ENCODE measurements around the gene DLGAP4. TPM values are rescaled to one million over a fixed set of nuclear protein-coding genes. Genes with fewer than 3 reads are reported as not detected.

Gene DLGAP4
- total RNA-seq, 4 donors from 2014 or later = 33.5 to 159 (median 56.6) TPM

- intact Hi-C loops (cut with DNase I; ENCODE audit: low total_unique reads) (loop anchor here (5.0 kb wide), 1 partner anchor 37 kb away; no protein-coding TSS in a partner anchor), in situ Hi-C loops (cut with MboI; ENCODE audit: low pct_ligation_motif_present in 1 of 4, low pct_unique_long_range_greater_than_20kb in 1 of 4, low sequenced_read_pairs in 3 of 4) (loop anchor here in 1 of 4 donors (25.0 kb wide), 1 partner anchor 197 kb away; the partner anchor contains the start of gene DSN1)
- Histone ChIP-seq H3K4me3 (no peak overlapping the region), H3K27ac (no peak overlapping the region), H3K36me3 (no peaks in the 10 kb centered on the region), H3K9me3 (no peaks in the 10 kb centered on the region), H3K27me3 (no peaks in the 10 kb centered on the region), H3K4me1 (no peaks in the 10 kb centered on the region)
- WGBS, 2 donors (ENCODE audit: low coverage in 1 of 2) = 96 to 100% methylated on average over 2 to 3 of the region's 3 CpGs
- no peak for DNase-seq
- TF ChIP-seq CTCF (IDR thresholded peaks at IDR 0.05) (no peak), POLR2A (IDR thresholded peaks at IDR 0.05) (no peak), POLR2AphosphoS5 (IDR thresholded peaks at IDR 0.05) (no peak), EP300 (IDR thresholded peaks at IDR 0.05; ENCODE audit: low read depth) (no peak)
Measured at GRCh38 chr20:36565520-36565919, 259.4 kb downstream of the DLGAP4 start.

GRCh38 chr20:36569847-36570429 is 263.8 kb downstream of the DLGAP4 start:
- Histone ChIP-seq H3K36me3 (no peaks in the 10 kb centered on the region), H3K27ac (no peak overlapping the region), H3K4me3 (no peak overlapping the region), H3K4me1 (peaks cover 4 to 19% (median 13%) of the 10 kb centered on the region in 4 donors), H3K9me3 (no peaks in the 10 kb centered on the region), H3K27me3 (no peaks in the 10 kb centered on the region)
- in situ Hi-C loops (cut with MboI; ENCODE audit: low pct_ligation_motif_present in 1 of 4, low pct_unique_long_range_greater_than_20kb in 1 of 4, low sequenced_read_pairs in 3 of 4) = loop anchor here in 1 of 4 donors (25.0 kb wide), 1 partner anchor 192 kb away; the partner anchor contains the start of gene DSN1
- DNase-seq = no peak
- 85 to 87% methylated on average over 2 to 7 of the region's 7 CpGs for WGBS, 2 donors (ENCODE audit: low coverage in 1 of 2)
- TF ChIP-seq POLR2A (IDR thresholded peaks at IDR 0.05) (no peak), POLR2AphosphoS5 (IDR thresholded peaks at IDR 0.05) (no peak), CTCF (IDR thresholded peaks at IDR 0.05) (no peak), EP300 (IDR thresholded peaks at IDR 0.05; ENCODE audit: low read depth) (no peak)
- intact Hi-C loops (cut with DNase I; ENCODE audit: low total_unique reads) = loop anchor here (5.0 kb wide), 1 partner anchor 32 kb away; no protein-coding TSS in a partner anchor

- in situ Hi-C loops (cut with MboI; ENCODE audit: low pct_ligation_motif_present in 1 of 4, low pct_unique_long_range_greater_than_20kb in 1 of 4, low sequenced_read_pairs in 3 of 4) = loop anchor here in 1 of 4 donors (25.0 kb wide), 1 partner anchor 190 kb away; the partner anchor contains the start of gene DSN1
- Histone ChIP-seq H3K27ac (peak overlapping the region; percentile 89 to 97 (median 92)), H3K9me3 (no peaks in the 10 kb centered on the region), H3K4me1 (peaks cover 11 to 31% (median 26%) of the 10 kb centered on the region in 4 donors), H3K36me3 (no peaks in the 10 kb centered on the region), H3K4me3 (no peak overlapping the region), H3K27me3 (no peaks in the 10 kb centered on the region)
- no peak for TF ChIP-seq POLR2AphosphoS5 (IDR thresholded peaks at IDR 0.05)
- TF ChIP-seq CTCF (IDR thresholded peaks at IDR 0.05) = no peak
- TF ChIP-seq EP300 (IDR thresholded peaks at IDR 0.05; ENCODE audit: low read depth) = no peak
- no peak for TF ChIP-seq POLR2A (IDR thresholded peaks at IDR 0.05)
- 51 to 67% methylated on average over 7 to 17 of the region's 17 CpGs for WGBS, 2 donors (ENCODE audit: low coverage in 1 of 2)
- no peak for DNase-seq
- intact Hi-C loops (cut with DNase I; ENCODE audit: low total_unique reads) = no loop called here
Measured at GRCh38 chr20:36571564-36572504, 265.7 kb downstream of the DLGAP4 start.

- no peak for TF ChIP-seq POLR2AphosphoS5 (IDR thresholded peaks at IDR 0.05)
- no peak for TF ChIP-seq POLR2A (IDR thresholded peaks at IDR 0.05)
- TF ChIP-seq CTCF (IDR thresholded peaks at IDR 0.05) = no peak
- TF ChIP-seq EP300 (IDR thresholded peaks at IDR 0.05; ENCODE audit: low read depth) = no peak
- intact Hi-C loops (cut with DNase I; ENCODE audit: low total_unique reads) = no loop called here
- peak; percentile 31 for DNase-seq
- Histone ChIP-seq H3K27me3 (no peaks in the 10 kb centered on the region), H3K4me1 (peaks cover 11 to 31% (median 26%) of the 10 kb centered on the region in 4 donors), H3K4me3 (peak overlapping the region; percentile 17 to 81 (median 76)), H3K9me3 (no peaks in the 10 kb centered on the region), H3K36me3 (no peaks in the 10 kb centered on the region), H3K27ac (peak overlapping the region; percentile 89 to 97 (median 92))
- WGBS, 2 donors (ENCODE audit: low coverage in 1 of 2) = 0 to 30% methylated on average over 1 to 20 of the region's 20 CpGs
- in situ Hi-C loops (cut with MboI; ENCODE audit: low pct_ligation_motif_present in 1 of 4, low pct_unique_long_range_greater_than_20kb in 1 of 4, low sequenced_read_pairs in 3 of 4) = loop anchor here in 1 of 4 donors (25.0 kb wide), 1 partner anchor 190 kb away; the partner anchor contains the start of gene DSN1
Measured at GRCh38 chr20:36572701-36573102, 266.6 kb downstream of the DLGAP4 start.
